Fibroblast of lung (primary cell): Measurements from ENCODE around the gene MAML2. TPM values are rescaled to one million over a fixed set of nuclear protein-coding genes. Genes with fewer than 3 reads are reported as not detected.

Experiments used
- DNase-seq, 2 donors: peaks; one replicate each; pipeline versions ENCODE4 v3.0.0 to v3.0.0-alpha.2; 2010; ENCODE audit warnings: low read depth in 2 of 2
- H2AFZ ChIP-seq: 2 replicates; pipeline ENCODE4 v1.5.1; 2012; ENCODE audit warnings: low read length, control low read depth, inconsistent platforms
- H3K27ac ChIP-seq: 2 replicates; pipeline ENCODE4 v1.5.1; 2011; ENCODE audit warnings: low read length, control low read depth; ENCODE audit not compliant: insufficient read depth
- H3K27me3 ChIP-seq: 2 replicates; pipeline ENCODE4 v1.5.1; 2011; ENCODE audit warnings: mild to moderate bottlenecking, low read length; ENCODE audit not compliant: control insufficient read depth, insufficient read depth
- H3K36me3 ChIP-seq: 2 replicates; pipeline ENCODE4 v1.5.1; 2011; ENCODE audit warnings: low read length; ENCODE audit not compliant: control insufficient read depth, insufficient read depth
- H3K4me1 ChIP-seq: 2 replicates; pipeline ENCODE4 v1.5.1; 2011; ENCODE audit warnings: low read length; ENCODE audit not compliant: control insufficient read depth, insufficient read depth; ENCODE audit errors: extremely low read depth
- H3K4me2 ChIP-seq: 2 replicates; pipeline ENCODE4 v1.5.1; 2011; ENCODE audit warnings: low read length, control low read depth; ENCODE audit not compliant: insufficient read depth; ENCODE audit errors: extremely low read depth
- H3K4me3 ChIP-seq, 4 experiments: fragments of 200-600 bp in 1 of 4; sonication (generic) in 1 of 4; replicated peaks in 1 of 4; 2 replicates each; pipeline ENCODE4 v1.5.1; 2011 to 2016; ENCODE audit warnings: low read length in 4 of 4, low read depth in 3 of 4, mild to moderate bottlenecking in 3 of 4, control low read depth in 2 of 4, inconsistent platforms in 1 of 4, mixed read lengths in 1 of 4; ENCODE audit not compliant: insufficient read depth in 1 of 4; ENCODE audit errors: control extremely low read depth in 1 of 4
- H3K79me2 ChIP-seq: 2 replicates; pipeline ENCODE4 v1.5.1; 2012; ENCODE audit warnings: mild to moderate bottlenecking, low read length, inconsistent platforms; ENCODE audit not compliant: control insufficient read depth, insufficient read depth
- H3K9ac ChIP-seq: 2 replicates; pipeline ENCODE4 v1.5.1; 2011; ENCODE audit warnings: mild to moderate bottlenecking, low read length, control low read depth; ENCODE audit not compliant: insufficient read depth
- H3K9me3 ChIP-seq: 2 replicates; pipeline ENCODE4 v1.5.1; 2012; ENCODE audit warnings: low read depth, low read length; ENCODE audit not compliant: control insufficient read depth, insufficient read depth
- H4K20me1 ChIP-seq: 2 replicates; pipeline ENCODE4 v1.5.1; 2011; ENCODE audit warnings: low read length; ENCODE audit not compliant: control insufficient read depth, insufficient read depth; ENCODE audit errors: extremely low read depth
- CTCF ChIP-seq, 2 donors: IDR thresholded peaks in 1 of 2; conservative IDR thresholded peaks in 1 of 2; 1 replicate in 1 of 2; 2 replicates in 1 of 2; pipeline ENCODE4 v1.5.1; 2011 to 2012; ENCODE audit warnings: low read length in 2 of 2, control low read depth in 1 of 2, inconsistent platforms in 1 of 2, low read depth in 1 of 2, mild to moderate bottlenecking in 1 of 2
- EZH2 ChIP-seq: IDR thresholded peaks from 2 replicates; pipeline ENCODE4 v1.5.1; 2012; ENCODE audit warnings: low read length, control low read depth, mild to moderate bottlenecking; ENCODE audit errors: missing control alignments
- polyA plus RNA-seq, 2 donors: library from polyadenylated mRNA; depleted of rRNA in 1 of 2; stranded (reverse) in 1 of 2; unstranded in 1 of 2; fragments of >200 nt; gene quantifications; 2 replicates each; pipeline ENCODE4 v1.2.1, GENCODE V29; 2011 to 2012; ENCODE audit warnings: missing spikeins in 1 of 2
- total RNA-seq: library from RNA; depleted of rRNA; stranded (reverse); fragments of >200 nt; gene quantifications from 2 replicates; pipeline ENCODE4 v1.2.1, GENCODE V29; 2014

Gene MAML2
- total and polyA plus RNA-seq, 2 donors (not counting 1 experiment from before 2014, with no cell fraction given) = 13.0 to 19.0 TPM

- Histone ChIP-seq H3K36me3 (no peaks in the 10 kb centered on the region), H3K27ac (no peak overlapping the region), H3K9me3 (no peaks in the 10 kb centered on the region), H2AFZ (no peak overlapping the region), H3K4me3 (no peak overlapping the region), H4K20me1 (no peaks in the 10 kb centered on the region), H3K79me2 (no peaks in the 10 kb centered on the region), H3K27me3 (no peaks in the 10 kb centered on the region), H3K9ac (no peak overlapping the region), H3K4me2 (no peak overlapping the region), H3K4me1 (no peaks in the 10 kb centered on the region)
- no peak for DNase-seq
- no peak for TF ChIP-seq EZH2
- TF ChIP-seq CTCF (conservative IDR thresholded peaks at IDR 0.05 in 1 of 2, IDR thresholded peaks at IDR 0.05 in 1 of 2; ENCODE audit: low read depth in 1 of 2, low read length in 2 of 2) = no peak
These were observed 378.7 kb downstream of the MAML2 start for GRCh38 chr11:95964281-95964680.

GRCh38 chr11:95961758-95962157, 381.2 kb downstream of the MAML2 start:
- Histone ChIP-seq H3K9ac (no peak overlapping the region), H2AFZ (no peak overlapping the region), H3K27me3 (no peaks in the 10 kb centered on the region), H3K27ac (no peak overlapping the region), H3K4me2 (no peak overlapping the region), H3K4me3 (no peak overlapping the region), H3K9me3 (no peaks in the 10 kb centered on the region), H3K36me3 (no peaks in the 10 kb centered on the region), H4K20me1 (no peaks in the 10 kb centered on the region), H3K4me1 (no peaks in the 10 kb centered on the region), H3K79me2 (no peaks in the 10 kb centered on the region)
- DNase-seq = no peak
- TF ChIP-seq CTCF (conservative IDR thresholded peaks at IDR 0.05 in 1 of 2, IDR thresholded peaks at IDR 0.05 in 1 of 2; ENCODE audit: low read depth in 1 of 2, low read length in 2 of 2) (no peak), EZH2 (no peak)

- Histone ChIP-seq H2AFZ (no peak overlapping the region), H3K9me3 (no peaks in the 10 kb centered on the region), H3K4me1 (no peaks in the 10 kb centered on the region), H3K79me2 (no peaks in the 10 kb centered on the region), H3K4me3 (no peak overlapping the region), H3K27ac (no peak overlapping the region), H3K9ac (no peak overlapping the region), H3K36me3 (no peaks in the 10 kb centered on the region), H4K20me1 (no peaks in the 10 kb centered on the region), H3K27me3 (no peaks in the 10 kb centered on the region), H3K4me2 (no peak overlapping the region)
- DNase-seq = no peak
- TF ChIP-seq EZH2 (no peak), CTCF (conservative IDR thresholded peaks at IDR 0.05 in 1 of 2, IDR thresholded peaks at IDR 0.05 in 1 of 2; ENCODE audit: low read depth in 1 of 2, low read length in 2 of 2) (no peak)
These were observed 392.1 kb downstream of the MAML2 start for GRCh38 chr11:95950905-95951304.
